HEK293T (cell line): ENCODE measurements around the gene LIN37.

ENCODE experiments used
- CTCF ChIA-PET: fragments of 350-600 bp; formaldehyde crosslinking; extraction: SDS; loops from one replicate; lab custom pipeline; 2021; ENCODE audit warnings: antibody characterized with exemption, inconsistent platforms; lab: Yijun Ruan, JAX
- POLR2A ChIA-PET: fragments of 350-600 bp; formaldehyde crosslinking; extraction: SDS; loops from one replicate; lab custom pipeline; 2020; ENCODE audit warnings: antibody characterized with exemption, inconsistent platforms; lab: Yijun Ruan, JAX
- DNase-seq: peaks from one replicate; pipeline ENCODE4 v3.0.0; 2012; ENCODE audit warnings: mixed read lengths; ENCODE audit errors: extremely low spot score
- ARNT ChIP-seq: fragments of 450-650 bp; IDR thresholded peaks from 2 replicates; pipeline ENCODE4 v1.6.1; 2017; ENCODE audit warnings: mild to moderate bottlenecking
- BHLHE40 ChIP-seq: fragments of 450-650 bp; IDR thresholded peaks from 2 replicates; pipeline ENCODE4 v1.6.1; 2016; ENCODE audit warnings: mild to moderate bottlenecking, moderate library complexity, borderline replicate concordance
- CTBP1 ChIP-seq: fragments of 450-650 bp; IDR thresholded peaks from 2 replicates; pipeline ENCODE4 v1.6.1; 2016; ENCODE audit warnings: borderline replicate concordance
- ELF4 ChIP-seq: fragments of 450-650 bp; IDR thresholded peaks from 2 replicates; pipeline ENCODE4 v1.6.1; 2017; ENCODE audit warnings: antibody characterized with exemption
- FOXA1 ChIP-seq: fragments of 450-650 bp; IDR thresholded peaks from 2 replicates; pipeline ENCODE4 v1.6.1; 2016; ENCODE audit warnings: mild to moderate bottlenecking
- FOXK2 ChIP-seq: fragments of 450-650 bp; IDR thresholded peaks from 2 replicates; pipeline ENCODE4 v1.6.1; 2016; ENCODE audit warnings: mild to moderate bottlenecking
- FOXM1 ChIP-seq: fragments of 450-650 bp; IDR thresholded peaks from 2 replicates; pipeline ENCODE4 v1.6.1; 2017; ENCODE audit warnings: mild to moderate bottlenecking, borderline replicate concordance
- HDGF ChIP-seq: fragments of 450-650 bp; IDR thresholded peaks from 2 replicates; pipeline ENCODE4 v1.6.1; 2017; ENCODE audit warnings: antibody characterized with exemption, borderline replicate concordance
- L3MBTL2 ChIP-seq: fragments of 450-650 bp; conservative IDR thresholded peaks from 2 replicates; pipeline ENCODE4 v1.6.1; 2016; ENCODE audit warnings: mild to moderate bottlenecking
- LEF1 ChIP-seq: fragments of 450-650 bp; IDR thresholded peaks from 2 replicates; pipeline ENCODE4 v1.6.1; 2017; ENCODE audit warnings: mild to moderate bottlenecking, borderline replicate concordance
- NFRKB ChIP-seq: fragments of 450-650 bp; IDR thresholded peaks from 2 replicates; pipeline ENCODE4 v1.6.1; 2016; ENCODE audit warnings: mild to moderate bottlenecking, moderate library complexity
- PKNOX1 ChIP-seq: fragments of 450-650 bp; IDR thresholded peaks from 2 replicates; pipeline ENCODE4 v1.6.1; 2016
- SP1 ChIP-seq: fragments of 450-650 bp; IDR thresholded peaks from 2 replicates; pipeline ENCODE4 v1.6.1; 2017
- SUZ12 ChIP-seq: fragments of 450-650 bp; IDR thresholded peaks from 2 replicates; pipeline ENCODE4 v1.6.1; 2016; ENCODE audit warnings: mild to moderate bottlenecking
- TARDBP ChIP-seq: fragments of 450-650 bp; IDR thresholded peaks from 2 replicates; pipeline ENCODE4 v1.6.1; 2016
- ZNF384 ChIP-seq: fragments of 450-650 bp; IDR thresholded peaks from 2 replicates; pipeline ENCODE4 v1.6.1; 2016

Gene LIN37

GRCh38 chr19:35736913-35737886, 11.2 kb upstream of the LIN37 start:
- no peak for DNase-seq

GRCh38 chr19:35738021-35738886, 10.1 kb upstream of the LIN37 start:
- DNase-seq = no peak
- ChIA-PET POLR2A (interaction anchor here (1.9 kb wide), 1 partner anchor 10 kb away, joined by 10 read pairs; the partner anchor contains the start of gene LIN37), CTCF (no interaction called here)
- no peak for TF ChIP-seq FOXK2
- no peak for TF ChIP-seq L3MBTL2
- TF ChIP-seq ARNT = no peak
- TF ChIP-seq CTBP1 = no peak
- no peak for TF ChIP-seq FOXA1
- TF ChIP-seq BHLHE40 = no peak
- TF ChIP-seq ZNF384 = no peak
- TF ChIP-seq SUZ12 = no peak
- no peak for TF ChIP-seq PKNOX1
- no peak for TF ChIP-seq HDGF
- no peak for TF ChIP-seq SP1
- TF ChIP-seq TARDBP = no peak

More at GRCh38 chr19:35736913-35737886, 11.2 kb upstream of the LIN37 start:
- TF ChIP-seq CTBP1 (no peak), HDGF (no peak), NFRKB (no peak), SP1 (no peak), BHLHE40 (no peak), ZNF384 (no peak), TARDBP (no peak), SUZ12 (no peak)
- POLR2A ChIA-PET = interaction anchor here (1.9 kb wide), 1 partner anchor 11 kb away, joined by 10 read pairs; the partner anchor contains the start of gene LIN37
- CTCF ChIA-PET = interaction anchor here (0.6 to 0.8 kb wide), 2 partner anchors 82 to 593 kb away, joined by 3 to 6 read pairs; no protein-coding TSS in a partner anchor

GRCh38 chr19:35738887-35739229, 9.5 kb upstream of the LIN37 start:
- DNase-seq = no peak
- ChIA-PET CTCF (no interaction called here), POLR2A (no interaction called here)
- no peak for TF ChIP-seq FOXK2
- no peak for TF ChIP-seq FOXM1
- TF ChIP-seq ELF4 = no peak
- TF ChIP-seq CTBP1 = no peak
- no peak for TF ChIP-seq ZNF384
- TF ChIP-seq SUZ12 = no peak
- no peak for TF ChIP-seq NFRKB
- no peak for TF ChIP-seq TARDBP
- TF ChIP-seq ARNT = no peak
- TF ChIP-seq PKNOX1 = no peak

GRCh38 chr19:35739275-35740107, 8.9 kb upstream of the LIN37 start:
- no peak for DNase-seq
- CTCF ChIA-PET = no interaction called here
- TF ChIP-seq SP1 (no peak), HDGF (no peak), BHLHE40 (no peak), ARNT (no peak), SUZ12 (no peak), NFRKB (no peak), TARDBP (no peak), ELF4 (no peak), FOXA1 (no peak), FOXM1 (no peak), CTBP1 (no peak), L3MBTL2 (no peak), LEF1 (no peak), ZNF384 (no peak), PKNOX1 (no peak), FOXK2 (no peak)
- POLR2A ChIA-PET = interaction anchor here (1.2 to 1.3 kb wide), 2 partner anchors 18 to 140 kb away, joined by 4 to 10 read pairs; no protein-coding TSS in a partner anchor

- TF ChIP-seq TARDBP (no peak), NFRKB (no peak), SUZ12 (no peak), FOXA1 (no peak), BHLHE40 (no peak), CTBP1 (no peak), ZNF384 (no peak), ARNT (no peak), FOXK2 (no peak), SP1 (no peak), L3MBTL2 (no peak), HDGF (no peak), ELF4 (no peak), PKNOX1 (no peak), LEF1 (no peak), FOXM1 (no peak)
- DNase-seq = no peak
- ChIA-PET CTCF (interaction anchor here (0.7 to 1.1 kb wide), 2 partner anchors 17 to 191 kb away, joined by 3 read pairs; no protein-coding TSS in a partner anchor), POLR2A (interaction anchor here (0.6 to 1.3 kb wide), 15 partner anchors 9 to 160 kb away, joined by 3 to 10 read pairs (median 4); partner anchors contain the start of genes COX6B1, HSPB6 and NFKBID)
These were observed 8.3 kb upstream of the LIN37 start for GRCh38 chr19:35740108-35740422.
